IMR-90 (cell line): ENCODE measurements around the gene SKA2. TPM values are rescaled to one million over a fixed set of nuclear protein-coding genes. Genes with fewer than 3 reads are reported as not detected.

Source experiments
- ATAC-seq: fragments of 200-7000 bp; cut with Tn5 transposase; 2 replicates; pipeline ENCODE4 v1.9.1; 2020; ENCODE audit warnings: low read depth, mild to moderate bottlenecking, moderate library complexity
- BruUV-seq: library from RNA; stranded (reverse); fragments of 400-500 nt; replicated peaks from 2 replicates; lab custom pipeline; 2021; lab: Mats Ljungman, UMichigan
- CTCF ChIA-PET: fragments of 300-600 bp; formaldehyde crosslinking; extraction: SDS; loops from one replicate; lab custom pipeline; 2021; ENCODE audit warnings: antibody characterized with exemption; lab: Yijun Ruan, JAX
- POLR2A ChIA-PET: fragments of 300-600 bp; sonication (Branson Sonifier 250); formaldehyde crosslinking; loops from one replicate; lab custom pipeline; 2022; ENCODE audit warnings: antibody characterized with exemption; ENCODE audit not compliant: unreplicated experiment; lab: Charles Lee
- DNase-seq: peaks from one replicate; pipeline ENCODE4 v3.0.0; 2013
- H2AFZ ChIP-seq: replicated peaks from 2 replicates; pipeline ENCODE3; 2013; ENCODE audit warnings: low read length, mild to moderate bottlenecking; ENCODE audit not compliant: poor library complexity
- H2AK5ac ChIP-seq: 2 replicates; pipeline ENCODE4 v1.6.1; 2013; ENCODE audit warnings: low read depth, low read length, inconsistent platforms
- H2AK9ac ChIP-seq: replicated peaks from 2 replicates; pipeline ENCODE3; 2013; ENCODE audit warnings: mild to moderate bottlenecking, low read depth, low read length, moderate library complexity; ENCODE audit not compliant: poor library complexity
- H2BK120ac ChIP-seq: 2 replicates; pipeline ENCODE4 v1.6.1; 2013; ENCODE audit warnings: low read depth, low read length, inconsistent platforms
- H2BK15ac ChIP-seq: 3 replicates; pipeline ENCODE4 v1.6.1; 2013; ENCODE audit warnings: low read depth, low read length, inconsistent platforms
- H2BK20ac ChIP-seq: 2 replicates; pipeline ENCODE4 v1.6.1; 2013; ENCODE audit warnings: low read depth, mild to moderate bottlenecking, inconsistent platforms, low read length, moderate library complexity
- H2BK5ac ChIP-seq: 2 replicates; pipeline ENCODE4 v1.6.1; 2013; ENCODE audit warnings: mild to moderate bottlenecking, low read depth, low read length, inconsistent platforms; ENCODE audit not compliant: poor library complexity, severe bottlenecking
- H3K14ac ChIP-seq: replicated peaks from 2 replicates; pipeline ENCODE4 v1.6.1; 2013; ENCODE audit warnings: low read depth, low read length, inconsistent platforms
- H3K18ac ChIP-seq: 2 replicates; pipeline ENCODE4 v1.6.1; 2013; ENCODE audit warnings: low read depth, low read length, control low read depth
- H3K23ac ChIP-seq: 2 replicates; pipeline ENCODE4 v1.6.1; 2013; ENCODE audit warnings: low read depth, low read length, inconsistent platforms
- H3K27ac ChIP-seq: 2 replicates; pipeline ENCODE4 v1.5.1; 2013; ENCODE audit warnings: mild to moderate bottlenecking, control low read depth, low read length; ENCODE audit not compliant: insufficient read depth
- H3K27me3 ChIP-seq: 2 replicates; pipeline ENCODE4 v1.6.1; 2013; ENCODE audit warnings: low read length; ENCODE audit not compliant: control insufficient read depth, insufficient read depth
- H3K36me3 ChIP-seq: 2 replicates; pipeline ENCODE4 v1.6.1; 2013; ENCODE audit warnings: low read length, mixed read lengths; ENCODE audit not compliant: control insufficient read depth, insufficient read depth
- H3K4ac ChIP-seq: 2 replicates; pipeline ENCODE4 v1.6.1; 2013; ENCODE audit warnings: low read depth, low read length, inconsistent platforms
- H3K4me1 ChIP-seq: 2 replicates; pipeline ENCODE4 v1.6.1; 2013; ENCODE audit warnings: low read length, mixed read lengths; ENCODE audit not compliant: control insufficient read depth, insufficient read depth
- H3K4me2 ChIP-seq: 2 replicates; pipeline ENCODE4 v1.6.1; 2013; ENCODE audit warnings: low read depth, mild to moderate bottlenecking, control low read depth, low read length, moderate library complexity
- H3K4me3 ChIP-seq: 2 replicates; pipeline ENCODE4 v1.5.1; 2013; ENCODE audit warnings: low read depth, mild to moderate bottlenecking, control low read depth, low read length, moderate library complexity; ENCODE audit not compliant: insufficient read depth
- H3K56ac ChIP-seq: 2 replicates; pipeline ENCODE4 v1.6.1; 2013; ENCODE audit warnings: low read length, inconsistent platforms; ENCODE audit not compliant: insufficient read depth; ENCODE audit errors: extremely low read depth
- H3K79me1 ChIP-seq, 2 experiments: 2 replicates each; pipeline ENCODE4 v1.6.1; 2013; ENCODE audit warnings: low read length in 2 of 2, inconsistent platforms in 1 of 2, low read depth in 1 of 2
- H3K9ac ChIP-seq: 2 replicates; pipeline ENCODE4 v1.6.1; 2013; ENCODE audit warnings: low read depth, low read length, control low read depth
- H3K9me1 ChIP-seq: 2 replicates; pipeline ENCODE4 v1.6.1; 2013; ENCODE audit warnings: low read length, inconsistent platforms; ENCODE audit not compliant: insufficient read depth
- H3K9me3 ChIP-seq: 2 replicates; pipeline ENCODE4 v1.6.1; 2013; ENCODE audit warnings: low read length; ENCODE audit not compliant: control insufficient read depth, insufficient read depth
- H4K20me1 ChIP-seq: 2 replicates; pipeline ENCODE4 v1.6.1; 2013; ENCODE audit warnings: low read length, inconsistent platforms; ENCODE audit not compliant: insufficient read depth
- H4K5ac ChIP-seq: 2 replicates; pipeline ENCODE4 v1.6.1; 2013; ENCODE audit warnings: mild to moderate bottlenecking, low read depth, low read length, control low read depth
- H4K8ac ChIP-seq, 2 experiments: 2 replicates each; pipeline ENCODE4 v1.6.1; 2013; ENCODE audit warnings: low read depth in 2 of 2, low read length in 2 of 2, control low read depth in 1 of 2, inconsistent platforms in 1 of 2
- H4K91ac ChIP-seq: 2 replicates; pipeline ENCODE4 v1.6.1; 2013; ENCODE audit warnings: low read depth, low read length, inconsistent platforms; ENCODE audit not compliant: insufficient read depth
- CHD1 ChIP-seq: IDR thresholded peaks from 2 replicates; pipeline ENCODE4 v1.6.1; 2012; ENCODE audit warnings: low read depth, low read length, improper control_type of control experiment
- ELK1 ChIP-seq: fragments of 150-350 bp; IDR thresholded peaks from 2 replicates; pipeline ENCODE4 v1.6.1; 2016; ENCODE audit warnings: low read depth, mild to moderate bottlenecking, low read length, moderate library complexity, borderline replicate concordance
- FOS ChIP-seq: fragments of 150-350 bp; IDR thresholded peaks from 2 replicates; pipeline ENCODE4 v1.6.1; 2016; ENCODE audit warnings: low read depth, low read length
- MAFK ChIP-seq: IDR thresholded peaks from 2 replicates; pipeline ENCODE4 v1.6.1; 2012; ENCODE audit warnings: low read depth, low read length, improper control_type of control experiment
- MXI1 ChIP-seq: IDR thresholded peaks from 2 replicates; pipeline ENCODE4 v1.6.1; 2012; ENCODE audit warnings: low read depth, mild to moderate bottlenecking, low read length, moderate library complexity, borderline replicate concordance
- NFE2L2 ChIP-seq: fragments of 150-350 bp; IDR thresholded peaks from 2 replicates; pipeline ENCODE4 v1.6.1; 2016; ENCODE audit warnings: low read depth, mild to moderate bottlenecking, low read length
- POLR2A ChIP-seq: IDR thresholded peaks from 2 replicates; pipeline ENCODE4 v1.6.1; 2012; ENCODE audit warnings: mild to moderate bottlenecking, low read depth, low read length
- RAD21 ChIP-seq: IDR thresholded peaks from 2 replicates; pipeline ENCODE4 v1.6.1; 2012; ENCODE audit warnings: low read length, improper control_type of control experiment
- RCOR1 ChIP-seq: IDR thresholded peaks from 2 replicates; pipeline ENCODE4 v1.6.1; 2012; ENCODE audit warnings: mild to moderate bottlenecking, low read length, improper control_type of control experiment; ENCODE audit not compliant: insufficient replicate concordance
- RFX5 ChIP-seq: IDR thresholded peaks from 2 replicates; pipeline ENCODE4 v1.8.0; 2012; ENCODE audit warnings: low read depth, mild to moderate bottlenecking, low read length, moderate library complexity
- USF2 ChIP-seq: fragments of 150-350 bp; IDR thresholded peaks from 2 replicates; pipeline ENCODE4 v1.6.1; 2017; ENCODE audit warnings: mild to moderate bottlenecking, antibody characterized with exemption, low read length, low read depth
- WGBS, 2 experiments: methylation state at CpG; one replicate each; pipeline versions ENCODE4 v1.1.5 to v1.1.7; 2013; ENCODE audit warnings: missing lambda C conversion rate in 2 of 2; ENCODE audit not compliant: insufficient read length in 1 of 2; ENCODE audit errors: extremely low coverage in 2 of 2; 5-methylcytosine and 5-hydroxymethylcytosine counted together
- dilution Hi-C: fragments of 300-500 bp; cut with HindIII; formaldehyde crosslinking; loops from one replicate; pipeline ENCODE4 v1.14.3; 2018; ENCODE audit warnings: low sequenced_read_pairs; ENCODE audit not compliant: unreplicated experiment
- in situ Hi-C: fragments of 300-500 bp; cut with MboI; formaldehyde crosslinking; loops from 3 replicates; pipeline ENCODE4 v1.14.3; 2019; ENCODE audit warnings: low sequenced_read_pairs, inconsistent platforms, mixed read lengths
- intact Hi-C: fragments of 100-400 bp; cut with micrococcal nuclease; formaldehyde crosslinking; loops from 2 replicates; pipeline ENCODE4 v1.10.0; 2022
- polyA plus RNA-seq, 3 experiments: library from polyadenylated mRNA; depleted of rRNA; stranded (reverse); fragments of >200 nt; gene quantifications; 2 replicates each; pipeline ENCODE4 v1.2.3, GENCODE V29; 2012; ENCODE audit warnings: low replicate concordance in 1 of 3
- total RNA-seq: library from RNA; depleted of rRNA; stranded (reverse); fragments of >200 nt; gene quantifications from 2 replicates; pipeline ENCODE4 v1.2.3, GENCODE V29; 2012

Gene SKA2
- total and polyA plus RNA-seq, 2 of the 4 experiments (the other 2 are of a cell fraction): 30.4 to 38.7 TPM

- H3K4me1 ChIP-seq: no peaks in the 10 kb centered on the region
Measured at GRCh38 chr17:59124665-59125064, 30.3 kb downstream of the SKA2 start.

More at GRCh38 chr17:59124665-59125064, 30.3 kb downstream of the SKA2 start:
- BruUV-seq: no TSS peak
- intact Hi-C loops: no loop called here
- Histone ChIP-seq H4K20me1 (peaks cover 3% of the 10 kb centered on the region; the same call in 1 of the 2 replicates), H2BK20ac (no peak overlapping the region), H3K9ac (no peak overlapping the region), H4K91ac (no peak overlapping the region), H3K4me2 (no peak overlapping the region), H2AK5ac (no peak overlapping the region), H3K4me3 (no peak overlapping the region), H3K4ac (no peak overlapping the region), H3K27me3 (no peaks in the 10 kb centered on the region), H3K9me3 (no peaks in the 10 kb centered on the region), H2AK9ac (no peak overlapping the region), H4K5ac (no peak overlapping the region), H3K56ac (no peak overlapping the region), H3K79me1 (peaks cover 23 to 38% of the 10 kb centered on the region in 2 experiments), H3K36me3 (peaks cover 6% of the 10 kb centered on the region), H3K9me1 (peaks cover 2% of the 10 kb centered on the region; the same call in 1 of the 2 replicates), H3K18ac (no peak overlapping the region), H4K8ac (no peak overlapping the region), H3K23ac (no peak overlapping the region), H2BK120ac (no peak overlapping the region), H3K14ac (no peak overlapping the region), H3K27ac (no peak overlapping the region), H2BK5ac (no peak overlapping the region), H2BK15ac (no peak overlapping the region), H2AFZ (no peak overlapping the region)
- POLR2A ChIA-PET: no interaction called here
- no peak for DNase-seq
- dilution Hi-C loops: no loop called here
- CTCF ChIA-PET: interaction anchor here (0.6 kb wide), 2 partner anchors 9 to 31 kb away, joined by 4 to 9 read pairs; no protein-coding TSS in a partner anchor
- in situ Hi-C loops: no loop called here
- ATAC-seq: no peak
- TF ChIP-seq CHD1 (no peak), RFX5 (no peak), USF2 (no peak), MXI1 (no peak), ELK1 (no peak), MAFK (no peak), NFE2L2 (no peak), RAD21 (no peak), POLR2A (no peak), FOS (no peak), RCOR1 (no peak)
- WGBS, 2 experiments: no CpG with 5 or more reads among the region's 6 CpGs
